Muscle of back (tissue), 13 donors: ENCODE results near the gene CFAP100. TPM values are rescaled to one million over a fixed set of nuclear protein-coding genes. Genes with fewer than 3 reads are reported as not detected.

Experiments
- DNase-seq, 3 donors: peaks; one replicate each; pipeline versions ENCODE4 v3.0.0 to v3.0.0-alpha.2; 2013
- long read RNA-seq, 9 donors: transcript quantifications; one replicate each; lab custom pipeline, GENCODE V29; 2026
- polyA plus RNA-seq, 10 donors: library from polyadenylated mRNA; unstranded; fragments of 120-200 nt; gene quantifications; one replicate each; pipeline ENCODE4 v1.2.1, GENCODE V29; 2013; ENCODE audit not compliant: insufficient read length in 10 of 10

The CFAP100 gene
- under 1 TPM in 6 of 10 donors, not detected in 4; 0.17 to 0.74 (median 0.36) TPM for polyA plus RNA-seq
- long read RNA-seq, donor 1 = 0 reads
- long read RNA-seq, donor 2 = 0 reads
- long read RNA-seq, donor 3 = 0 reads
- long read RNA-seq, donor 4 = 0 reads
- long read RNA-seq, donor 5 = 0 reads
- long read RNA-seq, donor 6 = 0 reads
- long read RNA-seq, donor 7 = 0 reads
- long read RNA-seq, donor 8 = 0 reads
- long read RNA-seq, donor 9 = 0 reads

DNA sequence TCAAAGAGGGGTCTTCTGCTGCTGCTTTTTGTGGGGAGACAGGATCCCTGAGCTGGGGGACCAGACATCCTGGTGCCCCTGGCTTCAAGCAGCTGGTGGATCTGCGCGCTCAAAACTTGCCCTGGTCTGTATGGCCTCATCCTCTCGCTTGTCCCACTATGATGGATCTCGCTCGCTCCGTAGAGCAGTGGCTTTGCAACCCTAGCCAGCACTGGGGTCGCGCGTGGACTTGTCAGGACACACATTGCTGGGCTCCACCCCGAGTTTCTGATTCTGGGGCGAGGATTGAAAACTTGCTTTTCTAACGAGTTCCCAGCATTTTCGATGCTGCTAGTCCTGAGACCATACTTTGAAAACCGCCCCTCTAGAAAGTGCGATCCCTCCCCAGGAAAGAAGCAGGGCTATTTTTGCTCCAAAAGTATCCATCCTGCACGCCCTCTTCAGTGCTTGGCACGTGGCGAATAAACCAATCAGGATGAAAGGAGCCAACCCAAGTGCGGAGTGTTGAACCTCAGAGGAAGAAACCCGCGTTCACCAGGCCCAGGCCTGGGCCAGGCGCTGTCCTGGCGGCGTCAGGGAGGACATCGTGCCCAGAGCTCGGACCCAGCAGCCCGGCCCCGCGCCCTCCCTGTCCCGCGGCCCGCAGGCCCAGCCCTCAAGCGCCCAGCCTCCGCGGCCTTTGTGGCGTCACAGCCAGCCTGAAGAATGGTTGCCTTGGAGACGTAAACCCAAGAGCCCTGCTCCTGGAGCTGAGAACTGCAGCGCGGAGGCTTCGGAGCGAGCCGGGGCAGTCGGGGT lies at the start of gene CFAP100:
TSS of gene CFAP100 (plus strand) at position 731 of the 798 bp plus-strand sequence. CDS start 1,092 bp downstream, outside the sequence.
- DNase-seq = peak; percentile 16 to 76 (median 49)

DNA sequence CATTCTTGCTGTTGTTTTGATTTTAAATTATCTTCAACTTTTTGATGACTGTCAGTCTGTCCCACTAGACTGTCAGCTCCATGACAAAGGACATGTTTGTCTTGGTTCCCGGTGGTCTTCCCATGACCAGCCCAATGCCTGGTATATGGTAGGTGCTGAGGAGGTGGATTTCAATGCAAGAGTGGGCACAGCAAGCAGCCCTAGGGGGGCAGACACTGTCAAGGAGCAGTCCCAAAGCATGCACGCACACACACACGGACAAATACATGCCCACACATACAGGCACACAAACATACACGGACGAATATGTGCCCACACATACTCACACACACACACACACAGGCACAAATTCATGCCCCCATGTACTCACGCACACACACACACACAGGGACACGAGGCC lies 49.5 kb upstream of the CFAP100 start:
- DNase-seq = no peak

GRCh38 chr3:126345641-126346460 lies 48.9 kb upstream of the CFAP100 start:
- DNase-seq = no peak

DNA sequence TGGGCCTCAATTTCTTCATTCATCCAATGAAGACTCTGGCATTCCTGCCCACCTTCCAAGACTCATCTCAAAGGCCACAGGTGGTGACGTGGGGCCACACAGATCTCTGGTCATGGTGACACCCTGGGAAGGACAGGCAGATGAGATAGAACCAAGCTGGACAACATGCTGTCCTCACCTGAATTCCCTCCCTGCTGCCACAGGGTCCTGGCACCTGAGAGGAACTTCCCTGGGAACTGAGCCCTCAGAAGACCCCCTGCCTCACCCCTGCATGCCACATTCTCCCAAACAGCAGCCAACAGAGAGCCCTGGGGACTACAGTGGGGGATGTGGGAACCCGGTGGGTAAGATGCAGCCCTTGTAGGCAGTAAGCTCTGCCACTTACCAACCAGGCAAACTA lies 48.2 kb upstream of the CFAP100 start:
- no peak for DNase-seq

GRCh38 chr3:126347543-126348161 lies 47.1 kb upstream of the CFAP100 start:
- DNase-seq = no peak

GRCh38 chr3:126348308-126348920 lies 46.3 kb upstream of the CFAP100 start:
- no peak for DNase-seq

GRCh38 chr3:126349071-126349470 lies 45.6 kb upstream of the CFAP100 start:
- no peak for DNase-seq

GRCh38 chr3:126349611-126350501 lies 44.9 kb upstream of the CFAP100 start:
- no peak for DNase-seq

DNA sequence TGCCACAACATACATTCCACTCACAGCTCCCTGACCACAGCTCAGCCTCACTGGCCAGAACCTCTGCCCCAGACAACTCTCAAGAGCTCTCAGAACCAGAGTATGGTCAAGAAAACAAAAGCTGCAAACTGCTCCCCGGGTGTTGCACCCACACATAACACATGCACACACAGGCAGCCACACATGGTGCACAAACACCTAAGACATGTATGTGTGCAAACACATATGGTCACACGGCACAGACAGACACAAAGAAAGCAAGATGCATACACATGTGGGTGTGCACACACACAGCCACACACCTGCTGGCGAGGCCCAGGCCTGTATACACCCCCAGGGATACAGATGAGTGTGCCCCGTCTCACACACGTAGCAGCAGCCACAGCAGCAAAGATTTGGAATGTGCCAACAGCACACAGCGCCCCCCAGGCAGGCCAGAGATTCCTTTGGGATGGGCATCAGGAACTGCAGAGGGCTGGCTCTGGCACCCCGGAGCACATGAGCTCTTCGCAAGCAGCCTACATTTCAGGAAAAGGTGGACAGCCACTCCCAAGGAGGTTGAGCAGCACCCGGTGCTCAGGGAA lies 44.1 kb upstream of the CFAP100 start:
- no peak for DNase-seq

DNA sequence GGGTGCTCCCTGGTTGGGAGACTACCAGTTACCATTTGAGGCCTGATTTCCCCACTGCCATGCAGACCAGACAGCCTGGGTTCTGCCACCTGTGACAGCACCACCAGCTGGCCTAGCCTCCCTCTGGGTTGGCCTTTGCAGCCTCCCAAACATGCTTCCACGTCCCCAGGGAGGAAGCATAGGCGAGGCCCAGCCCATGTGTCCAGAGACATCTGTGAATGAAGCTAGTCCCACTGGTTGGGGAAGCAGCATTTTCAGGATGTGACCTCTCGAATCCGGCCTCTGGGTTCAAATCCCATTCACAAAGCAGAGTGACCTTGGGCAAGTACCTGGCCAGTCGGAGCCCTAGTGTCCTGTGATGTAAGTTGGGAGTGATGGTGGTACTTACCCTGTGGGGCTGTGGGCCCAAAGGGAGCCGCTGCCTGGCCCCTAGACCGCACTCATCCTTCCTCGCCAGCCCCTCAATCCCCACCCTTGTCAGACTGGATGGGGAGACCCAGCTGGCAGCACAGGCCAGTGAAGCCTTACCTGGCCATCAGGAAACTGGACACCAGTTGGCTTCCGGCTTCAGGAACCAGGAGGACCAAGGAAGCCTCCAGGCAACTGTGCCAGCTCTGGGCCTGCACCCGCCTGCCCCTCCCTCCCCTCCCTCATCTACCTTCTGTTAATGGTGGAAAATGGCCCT lies 43.5 kb upstream of the CFAP100 start:
- DNase-seq = no peak

DNA sequence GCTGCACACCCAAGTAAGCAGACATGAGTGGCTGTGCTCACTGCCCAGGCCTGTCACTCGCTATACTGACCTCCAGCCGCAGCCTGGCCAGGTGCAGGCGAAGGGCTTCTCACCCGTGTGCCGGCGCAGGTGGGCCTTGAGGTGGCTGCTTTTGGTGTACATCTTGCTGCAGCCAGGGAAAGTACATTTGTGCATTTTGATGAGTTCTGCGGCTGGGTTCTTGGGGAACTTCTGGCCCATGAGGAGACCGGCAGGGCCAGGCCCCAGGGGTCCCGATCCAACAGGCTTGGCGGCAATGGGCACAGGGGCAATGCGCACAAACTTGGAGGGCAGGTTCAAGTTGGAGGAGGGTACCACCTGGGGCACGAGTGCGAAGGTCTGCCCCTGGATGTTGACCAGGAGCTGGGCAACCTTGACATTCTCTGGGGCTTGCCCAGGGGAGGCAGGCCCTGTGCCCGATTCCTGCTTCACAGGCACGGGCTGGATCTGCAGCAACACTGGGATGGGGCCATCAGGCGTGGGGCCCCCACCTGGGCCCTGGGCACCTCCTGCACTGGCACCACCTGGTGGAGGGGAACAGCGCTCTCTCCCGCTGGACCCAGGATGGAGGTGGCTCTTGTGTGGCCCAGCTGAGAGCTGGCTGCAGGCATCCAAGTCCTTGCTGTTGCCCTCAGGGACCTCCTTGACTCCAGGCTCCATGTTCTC lies 42.8 kb upstream of the CFAP100 start:
- DNase-seq = no peak

GRCh38 chr3:126352476-126353454 lies 41.9 kb upstream of the CFAP100 start:
- no peak for DNase-seq

- no peak for DNase-seq
These were observed 40.9 kb upstream of the CFAP100 start for GRCh38 chr3:126353694-126354321.

- DNase-seq = no peak
These were observed 39.9 kb upstream of the CFAP100 start for GRCh38 chr3:126354776-126355175.

DNA sequence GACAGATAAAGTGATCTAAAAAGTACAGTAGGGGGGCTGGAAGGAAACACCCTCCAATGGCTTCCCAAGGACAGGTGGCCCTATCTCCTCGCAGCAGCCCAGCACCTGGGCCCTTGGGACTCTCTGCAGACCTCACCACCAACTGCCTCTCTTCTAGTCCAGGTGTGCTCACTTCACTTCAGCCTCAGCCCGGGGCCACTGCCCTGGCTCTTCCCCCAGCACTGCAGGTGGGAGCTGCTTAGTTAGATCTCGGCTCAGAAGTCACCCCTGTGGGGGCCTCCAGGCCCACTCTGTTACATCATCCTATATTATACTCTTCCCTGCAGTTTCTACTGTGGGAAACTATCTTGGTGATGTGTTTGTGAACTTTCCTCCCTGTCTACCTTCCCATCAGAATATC lies 39.5 kb upstream of the CFAP100 start:
- DNase-seq = no peak

- DNase-seq = peak; percentile 70 to 95 (median 88)
These were observed 38.8 kb upstream of the CFAP100 start for GRCh38 chr3:126355777-126356372.
